CD4-positive, alpha-beta T cell treated with Interferon alpha-2 for 1 hour (primary cell): Measurements from ENCODE around the gene RSRC1.
A peak's percentile ranks its signal among the peaks of the same experiment; 100 is the strongest.
"Not testable (repeated sequence)": the region's sequence is repeated elsewhere in the genome, so short reads cannot be mapped to it uniquely, and the experiment has no call there.

Experiments
- DNase-seq, 2 donors: peaks; one replicate each; pipeline ENCODE4 v3.0.0-alpha.2; 2020 to 2022

The RSRC1 gene

GRCh38 chr3:158333736-158334135 is 223.8 kb downstream of the RSRC1 start:
- no peak for DNase-seq

- DNase-seq: no peak
These were observed 227.2 kb downstream of the RSRC1 start for GRCh38 chr3:158337110-158337509.

GRCh38 chr3:158339638-158340037 is 229.7 kb downstream of the RSRC1 start:
- no peak for DNase-seq

GRCh38 chr3:158340951-158341350 is 231.1 kb downstream of the RSRC1 start:
- DNase-seq: not testable (repeated sequence)

GRCh38 chr3:158347966-158348365 is 238.1 kb downstream of the RSRC1 start:
- no peak for DNase-seq

GRCh38 chr3:158350971-158351370 is 241.1 kb downstream of the RSRC1 start:
- no peak for DNase-seq

GRCh38 chr3:158352551-158352950 is 242.7 kb downstream of the RSRC1 start:
- DNase-seq: peak in 1 of 2 donors; percentile 3

- no peak for DNase-seq
These were observed 244.8 kb downstream of the RSRC1 start for GRCh38 chr3:158354713-158355112.

GRCh38 chr3:158355623-158356588 is 246.0 kb downstream of the RSRC1 start:
- DNase-seq: no peak

GRCh38 chr3:158359339-158359738 is 249.4 kb downstream of the RSRC1 start:
- no peak for DNase-seq

- no peak for DNase-seq
These were observed 251.0 kb downstream of the RSRC1 start for GRCh38 chr3:158360756-158361448.

- no peak for DNase-seq
These were observed 258.4 kb downstream of the RSRC1 start for GRCh38 chr3:158368271-158368670.

- DNase-seq: no peak
These were observed 259.4 kb downstream of the RSRC1 start for GRCh38 chr3:158369279-158369678.

GRCh38 chr3:158379517-158379916 is 269.6 kb downstream of the RSRC1 start:
- no peak for DNase-seq

- DNase-seq: no peak
These were observed 271.5 kb downstream of the RSRC1 start for GRCh38 chr3:158381262-158381868.

- DNase-seq: no peak
These were observed 272.6 kb downstream of the RSRC1 start for GRCh38 chr3:158382479-158382878.

GRCh38 chr3:158384019-158384418 is 274.1 kb downstream of the RSRC1 start:
- no peak for DNase-seq

GRCh38 chr3:158395421-158395820 is 285.5 kb downstream of the RSRC1 start:
- no peak for DNase-seq

- no peak for DNase-seq
These were observed 292.7 kb downstream of the RSRC1 start for GRCh38 chr3:158402590-158402989.

GRCh38 chr3:158403013-158403412 is 293.1 kb downstream of the RSRC1 start:
- no peak for DNase-seq

- no peak for DNase-seq
These were observed 294.3 kb downstream of the RSRC1 start for GRCh38 chr3:158404131-158404718.

GRCh38 chr3:158405507-158405906 is 295.6 kb downstream of the RSRC1 start:
- no peak for DNase-seq

GRCh38 chr3:158407844-158408517 is 298.1 kb downstream of the RSRC1 start:
- DNase-seq: no peak
